ENCODE results near the gene CHMP1B.

The CHMP1B gene, protein sequence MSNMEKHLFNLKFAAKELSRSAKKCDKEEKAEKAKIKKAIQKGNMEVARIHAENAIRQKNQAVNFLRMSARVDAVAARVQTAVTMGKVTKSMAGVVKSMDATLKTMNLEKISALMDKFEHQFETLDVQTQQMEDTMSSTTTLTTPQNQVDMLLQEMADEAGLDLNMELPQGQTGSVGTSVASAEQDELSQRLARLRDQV

DNA sequence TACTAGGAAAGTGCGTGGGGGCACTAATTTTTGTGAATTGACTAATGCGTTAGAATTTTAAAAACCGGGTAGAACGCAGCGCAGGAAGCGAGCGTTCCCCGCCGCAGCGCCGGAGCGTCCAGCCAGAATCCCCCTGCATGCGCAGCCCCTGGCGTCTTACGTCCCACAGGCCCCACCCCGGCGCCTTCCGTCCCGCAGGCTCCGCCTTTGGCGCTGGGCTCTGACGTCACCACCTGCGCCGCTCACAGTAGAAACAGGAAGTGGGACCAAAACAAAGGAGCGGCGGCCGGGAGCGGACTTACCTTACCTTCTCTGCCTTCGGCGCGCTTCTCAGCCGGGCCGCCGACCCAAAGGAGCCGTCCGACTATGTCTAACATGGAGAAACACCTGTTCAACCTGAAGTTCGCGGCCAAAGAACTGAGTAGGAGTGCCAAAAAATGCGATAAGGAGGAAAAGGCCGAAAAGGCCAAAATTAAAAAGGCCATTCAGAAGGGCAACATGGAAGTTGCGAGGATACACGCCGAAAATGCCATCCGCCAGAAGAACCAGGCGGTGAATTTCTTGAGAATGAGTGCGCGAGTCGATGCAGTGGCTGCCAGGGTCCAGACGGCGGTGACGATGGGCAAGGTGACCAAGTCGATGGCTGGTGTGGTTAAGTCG lies at the start of gene CHMP1B:
TSS of gene CHMP1B (plus strand) at position 268 of the 660 bp plus-strand sequence. CDS start at position 367, 99 bp downstream.
- Mint-ChIP-seq H3K9me3 (no peaks in the 10 kb centered on the region), H3K36me3 (peaks cover 3% of the 10 kb centered on the region), H3K4me3 (peak within 1 kb of the TSS; percentile 100), H3K4me1 (peaks cover 59% of the 10 kb centered on the region), H3K27me3 (no peaks in the 10 kb centered on the region), H3K27ac (peak within 1 kb of the TSS; percentile 100)

- no peak overlapping the region for H3K4me3 Mint-ChIP-seq
- H3K27me3 Mint-ChIP-seq: peaks cover 3% of the 10 kb centered on the region
- no peak overlapping the region for H3K27ac Mint-ChIP-seq
- H3K9me3 Mint-ChIP-seq: no peaks in the 10 kb centered on the region
- H3K4me1 Mint-ChIP-seq: no peaks in the 10 kb centered on the region
- no peaks in the 10 kb centered on the region for H3K36me3 Mint-ChIP-seq
These were observed 49.6 kb upstream of the CHMP1B start for GRCh38 chr18:11801573-11801972.

DNA sequence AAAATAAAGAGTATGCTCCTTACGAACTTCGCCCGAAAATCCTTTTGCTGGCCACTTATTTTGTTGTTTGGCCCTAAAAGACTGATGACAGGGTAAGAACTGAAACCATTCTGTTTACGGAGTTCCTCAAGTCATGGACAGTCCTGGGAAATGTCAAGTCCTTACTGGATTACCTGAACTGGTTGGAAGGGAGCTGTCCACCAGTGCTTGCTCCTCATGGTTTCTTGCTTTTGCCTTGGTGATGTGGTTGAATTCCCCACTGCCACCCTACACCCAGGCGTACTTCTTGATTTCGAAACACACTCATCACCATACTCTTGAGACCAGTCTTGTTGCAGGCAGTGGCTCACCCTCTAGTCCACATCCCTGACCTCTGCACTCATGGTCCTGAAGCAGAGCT lies 49.1 kb upstream of the CHMP1B start:
- no peaks in the 10 kb centered on the region for H3K9me3 Mint-ChIP-seq
- no peaks in the 10 kb centered on the region for H3K36me3 Mint-ChIP-seq
- peaks cover 3% of the 10 kb centered on the region for H3K27me3 Mint-ChIP-seq
- no peak overlapping the region for H3K27ac Mint-ChIP-seq
- no peaks in the 10 kb centered on the region for H3K4me1 Mint-ChIP-seq
- no peak overlapping the region for H3K4me3 Mint-ChIP-seq

DNA sequence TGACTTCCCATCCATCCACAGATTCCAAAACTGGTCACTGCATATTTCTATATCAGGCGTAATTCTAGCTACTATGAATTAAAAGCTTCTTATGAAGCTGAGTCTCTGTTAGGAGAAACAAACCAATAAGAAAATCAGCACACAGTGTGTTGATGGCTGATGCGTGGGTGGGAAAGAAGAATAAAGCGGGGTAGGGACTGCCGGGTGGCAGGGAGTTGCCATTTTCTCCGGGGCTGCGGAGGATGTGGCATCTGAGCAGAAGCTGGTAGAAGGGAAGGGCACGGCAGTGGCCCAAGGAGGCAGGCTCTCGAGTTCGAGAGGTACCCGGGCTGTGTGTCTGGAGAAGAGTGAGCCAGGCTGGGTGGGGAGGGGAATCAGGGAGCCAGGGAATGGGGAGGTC lies 48.6 kb upstream of the CHMP1B start:
- no peaks in the 10 kb centered on the region for H3K36me3 Mint-ChIP-seq
- H3K4me1 Mint-ChIP-seq: no peaks in the 10 kb centered on the region
- H3K27me3 Mint-ChIP-seq: peaks cover 3% of the 10 kb centered on the region
- no peak overlapping the region for H3K4me3 Mint-ChIP-seq
- H3K9me3 Mint-ChIP-seq: no peaks in the 10 kb centered on the region
- no peak overlapping the region for H3K27ac Mint-ChIP-seq

GRCh38 chr18:11807233-11807632 lies 44.0 kb upstream of the CHMP1B start:
- Mint-ChIP-seq H3K4me3 (no peak overlapping the region), H3K9me3 (no peaks in the 10 kb centered on the region), H3K27ac (no peak overlapping the region), H3K4me1 (no peaks in the 10 kb centered on the region), H3K27me3 (peaks cover 3% of the 10 kb centered on the region), H3K36me3 (no peaks in the 10 kb centered on the region)

GRCh38 chr18:11808001-11808855 lies 43.0 kb upstream of the CHMP1B start:
- H3K27me3 Mint-ChIP-seq: no peaks in the 10 kb centered on the region
- H3K4me1 Mint-ChIP-seq: no peaks in the 10 kb centered on the region
- no peak overlapping the region for H3K4me3 Mint-ChIP-seq

DNA sequence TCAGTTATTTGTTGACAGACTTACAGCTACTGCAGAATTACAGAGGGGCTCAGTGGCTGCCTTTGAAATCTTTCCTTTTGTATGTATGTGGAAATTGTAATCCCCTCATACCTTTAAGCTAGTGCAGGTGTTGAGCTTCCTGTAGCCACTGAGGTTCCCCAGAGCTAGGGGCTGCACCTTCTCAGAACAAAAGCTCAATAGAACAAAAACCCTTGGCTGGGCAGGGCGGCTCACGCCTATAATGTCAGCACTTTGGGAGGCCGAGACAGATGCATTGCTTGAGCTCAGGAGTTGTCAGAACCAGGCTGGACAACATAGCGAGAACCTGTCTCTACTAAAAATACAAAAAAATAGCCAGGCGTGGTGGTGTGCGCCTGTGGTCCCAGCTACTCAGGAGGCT lies 41.3 kb upstream of the CHMP1B start:
- Mint-ChIP-seq H3K4me1 (no peaks in the 10 kb centered on the region), H3K9me3 (no peaks in the 10 kb centered on the region), H3K4me3 (no peak overlapping the region), H3K36me3 (no peaks in the 10 kb centered on the region), H3K27me3 (no peaks in the 10 kb centered on the region), H3K27ac (no peak overlapping the region)

More at GRCh38 chr18:11808001-11808855, 43.0 kb upstream of the CHMP1B start:
- Mint-ChIP-seq H3K27ac (no peak overlapping the region), H3K9me3 (no peaks in the 10 kb centered on the region), H3K36me3 (no peaks in the 10 kb centered on the region)

GRCh38 chr18:11810379-11810778 lies 40.8 kb upstream of the CHMP1B start:
- Mint-ChIP-seq H3K36me3 (no peaks in the 10 kb centered on the region), H3K4me3 (no peak overlapping the region), H3K9me3 (no peaks in the 10 kb centered on the region), H3K27ac (no peak overlapping the region), H3K4me1 (no peaks in the 10 kb centered on the region), H3K27me3 (no peaks in the 10 kb centered on the region)

GRCh38 chr18:11811009-11811408 lies 40.2 kb upstream of the CHMP1B start:
- no peaks in the 10 kb centered on the region for H3K9me3 Mint-ChIP-seq
- H3K27ac Mint-ChIP-seq: no peak overlapping the region
- H3K4me1 Mint-ChIP-seq: no peaks in the 10 kb centered on the region
- H3K4me3 Mint-ChIP-seq: no peak overlapping the region
- H3K36me3 Mint-ChIP-seq: no peaks in the 10 kb centered on the region
- no peaks in the 10 kb centered on the region for H3K27me3 Mint-ChIP-seq

- Mint-ChIP-seq H3K27ac (no peak overlapping the region), H3K36me3 (no peaks in the 10 kb centered on the region), H3K9me3 (no peaks in the 10 kb centered on the region), H3K4me3 (no peak overlapping the region), H3K27me3 (no peaks in the 10 kb centered on the region), H3K4me1 (no peaks in the 10 kb centered on the region)
These were observed 34.0 kb upstream of the CHMP1B start for GRCh38 chr18:11817229-11817628.

DNA sequence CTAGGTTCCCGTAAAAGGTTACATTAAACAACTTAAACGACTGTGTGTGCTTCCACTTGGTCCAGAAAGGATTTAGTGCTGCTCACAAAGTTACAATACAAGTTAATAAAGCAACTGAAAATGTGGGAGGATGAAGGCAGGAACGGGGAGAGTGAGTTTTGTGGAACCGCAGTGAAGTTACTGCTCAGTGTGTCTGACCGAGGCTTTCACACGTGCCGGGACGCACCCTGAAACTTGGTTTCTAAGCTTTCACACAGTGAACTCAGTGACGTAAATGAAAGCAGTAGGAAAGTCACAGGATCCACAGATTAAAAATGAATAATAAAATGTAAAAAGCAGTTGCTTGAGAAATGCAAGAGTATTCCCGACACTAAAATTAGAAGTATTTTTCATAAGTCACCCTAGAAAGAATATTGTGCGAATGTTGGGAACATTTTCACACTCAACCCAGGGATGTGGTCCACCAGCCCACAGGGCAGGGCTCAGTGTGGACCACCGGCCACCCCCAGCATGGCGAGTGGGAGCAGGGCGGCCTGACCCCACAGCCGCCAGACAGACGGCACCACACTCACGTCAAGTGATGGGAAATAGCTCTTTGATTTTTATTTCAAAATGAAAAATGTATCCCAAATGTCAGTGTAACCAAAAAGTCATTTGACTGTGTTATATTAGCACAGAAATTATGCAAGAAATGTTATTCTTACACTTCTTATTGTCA lies 32.6 kb upstream of the CHMP1B start:
- Mint-ChIP-seq H3K27ac (no peak overlapping the region), H3K27me3 (no peaks in the 10 kb centered on the region), H3K9me3 (no peaks in the 10 kb centered on the region), H3K36me3 (no peaks in the 10 kb centered on the region), H3K4me3 (no peak overlapping the region), H3K4me1 (no peaks in the 10 kb centered on the region)

- no peaks in the 10 kb centered on the region for H3K9me3 Mint-ChIP-seq
- no peak overlapping the region for H3K4me3 Mint-ChIP-seq
- H3K27me3 Mint-ChIP-seq: no peaks in the 10 kb centered on the region
- H3K36me3 Mint-ChIP-seq: no peaks in the 10 kb centered on the region
- no peak overlapping the region for H3K27ac Mint-ChIP-seq
- H3K4me1 Mint-ChIP-seq: no peaks in the 10 kb centered on the region
These were observed 31.3 kb upstream of the CHMP1B start for GRCh38 chr18:11819938-11820337.

GRCh38 chr18:11820697-11821096 lies 30.5 kb upstream of the CHMP1B start:
- H3K27ac Mint-ChIP-seq: no peak overlapping the region
- no peaks in the 10 kb centered on the region for H3K36me3 Mint-ChIP-seq
- H3K9me3 Mint-ChIP-seq: no peaks in the 10 kb centered on the region
- no peaks in the 10 kb centered on the region for H3K4me1 Mint-ChIP-seq
- H3K4me3 Mint-ChIP-seq: no peak overlapping the region
- H3K27me3 Mint-ChIP-seq: no peaks in the 10 kb centered on the region

- Mint-ChIP-seq H3K4me3 (no peak overlapping the region), H3K4me1 (no peaks in the 10 kb centered on the region), H3K27me3 (no peaks in the 10 kb centered on the region), H3K36me3 (no peaks in the 10 kb centered on the region), H3K27ac (no peak overlapping the region), H3K9me3 (no peaks in the 10 kb centered on the region)
These were observed 30.0 kb upstream of the CHMP1B start for GRCh38 chr18:11821208-11821607.

DNA sequence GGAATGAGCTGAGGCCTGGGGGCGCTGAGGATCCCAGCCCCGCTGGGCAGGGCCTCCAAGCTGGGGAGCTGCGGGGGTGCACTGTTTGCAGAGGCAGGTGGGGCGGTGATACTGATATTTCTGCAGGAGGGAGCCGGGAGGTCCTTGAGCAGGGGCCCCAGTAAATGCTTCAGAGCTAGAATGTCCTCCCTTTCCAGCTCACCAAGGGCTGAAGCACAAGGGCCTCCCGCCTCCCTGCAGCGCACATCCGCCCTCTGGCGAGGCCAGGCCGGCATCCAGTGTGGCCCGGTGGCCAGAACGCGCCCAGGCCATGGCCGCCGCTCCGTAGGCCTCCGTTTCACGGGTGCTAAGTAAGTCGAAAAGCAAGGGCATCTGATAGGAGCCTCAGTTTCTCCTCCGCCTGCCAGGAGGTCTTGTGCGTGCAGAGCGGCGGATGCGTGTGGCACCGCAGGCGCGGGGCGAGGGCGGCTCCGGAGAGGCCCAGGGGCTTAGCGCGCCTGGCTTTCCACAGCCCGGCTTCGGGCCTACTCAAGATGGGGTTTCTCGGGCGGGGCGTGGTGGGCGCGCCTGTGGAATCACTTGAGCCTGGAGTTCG lies 29.5 kb upstream of the CHMP1B start:
- Mint-ChIP-seq H3K27me3 (no peaks in the 10 kb centered on the region), H3K4me1 (no peaks in the 10 kb centered on the region)

More for the DNA sequence above, 29.5 kb upstream of the CHMP1B start:
- H3K4me3 Mint-ChIP-seq: no peak overlapping the region
- no peaks in the 10 kb centered on the region for H3K9me3 Mint-ChIP-seq
- H3K27ac Mint-ChIP-seq: no peak overlapping the region
- H3K36me3 Mint-ChIP-seq: no peaks in the 10 kb centered on the region

Measured in activated naive CD4-positive, alpha-beta T cell treated with anti-CD3 and anti-CD28 coated beads, Interleukin-2, amount 50 U/mL, for 24 hours (primary cell).